Measurements from ENCODE around the gene SIRT6.

DNA sequence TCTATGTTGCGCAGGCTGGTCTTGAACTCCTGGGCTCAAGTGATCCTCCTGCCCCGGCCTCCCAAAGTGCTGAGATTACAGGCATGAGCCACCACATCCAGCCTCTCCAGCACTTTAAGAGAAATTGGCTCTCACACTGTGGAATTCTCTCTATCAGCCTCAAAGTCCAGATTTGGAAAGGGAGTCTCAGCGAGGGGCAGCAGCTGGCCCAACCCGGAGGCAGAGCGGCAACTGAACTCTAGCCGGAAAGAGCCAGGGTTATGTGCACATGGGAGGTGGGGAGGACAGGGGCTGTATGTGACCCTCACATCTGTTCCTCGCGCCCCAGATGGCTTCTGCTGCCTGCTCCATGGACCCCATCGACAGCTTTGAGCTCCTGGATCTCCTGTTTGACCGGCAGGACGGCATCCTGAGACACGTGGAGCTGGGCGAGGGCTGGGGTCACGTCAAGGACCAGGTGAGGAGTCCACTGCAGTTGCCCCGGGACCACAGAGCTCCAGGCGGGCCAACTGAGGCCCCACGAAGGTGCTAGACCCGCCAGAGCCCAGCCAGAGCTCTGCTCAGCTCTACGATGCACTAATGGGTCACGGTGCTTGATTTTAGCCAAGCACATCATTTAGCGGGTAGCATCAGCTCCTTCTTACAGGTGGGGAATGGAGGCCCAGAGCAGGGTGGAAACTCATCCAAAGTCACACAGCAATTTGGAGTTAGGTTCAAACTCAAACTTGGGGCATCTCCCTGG, 27.6 kb downstream of the SIRT6 start:
- TF ChIP-seq SMC3 (conservative IDR thresholded peaks at IDR 0.05; ENCODE audit: insufficient read depth, low read depth, low read length) (no peak), POLR2AphosphoS5 (IDR thresholded peaks at IDR 0.05; ENCODE audit: control insufficient read depth, insufficient read depth, low read depth, low read length) (no peak), HNRNPH1 (optimal IDR thresholded peaks at IDR 0.05; ENCODE audit: low read depth, low read length) (no peak), RBM39 (optimal IDR thresholded peaks at IDR 0.05; ENCODE audit: low read depth, low read length) (no peak), ELF1 (tag; IDR thresholded peaks at IDR 0.05) (no peak), TCFL5 (CRISPR knock-in tag; conservative IDR thresholded peaks at IDR 0.05) (no peak), ZNF282 (CRISPR knock-in tag; IDR thresholded peaks at IDR 0.05) (no peak)
- TF ChIP-seq, protein P1, sequence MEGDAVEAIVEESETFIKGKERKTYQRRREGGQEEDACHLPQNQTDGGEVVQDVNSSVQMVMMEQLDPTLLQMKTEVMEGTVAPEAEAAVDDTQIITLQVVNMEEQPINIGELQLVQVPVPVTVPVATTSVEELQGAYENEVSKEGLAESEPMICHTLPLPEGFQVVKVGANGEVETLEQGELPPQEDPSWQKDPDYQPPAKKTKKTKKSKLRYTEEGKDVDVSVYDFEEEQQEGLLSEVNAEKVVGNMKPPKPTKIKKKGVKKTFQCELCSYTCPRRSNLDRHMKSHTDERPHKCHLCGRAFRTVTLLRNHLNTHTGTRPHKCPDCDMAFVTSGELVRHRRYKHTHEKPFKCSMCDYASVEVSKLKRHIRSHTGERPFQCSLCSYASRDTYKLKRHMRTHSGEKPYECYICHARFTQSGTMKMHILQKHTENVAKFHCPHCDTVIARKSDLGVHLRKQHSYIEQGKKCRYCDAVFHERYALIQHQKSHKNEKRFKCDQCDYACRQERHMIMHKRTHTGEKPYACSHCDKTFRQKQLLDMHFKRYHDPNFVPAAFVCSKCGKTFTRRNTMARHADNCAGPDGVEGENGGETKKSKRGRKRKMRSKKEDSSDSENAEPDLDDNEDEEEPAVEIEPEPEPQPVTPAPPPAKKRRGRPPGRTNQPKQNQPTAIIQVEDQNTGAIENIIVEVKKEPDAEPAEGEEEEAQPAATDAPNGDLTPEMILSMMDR (IDR thresholded peaks at IDR 0.05 in 2 of 3, conservative IDR thresholded peaks at IDR 0.05 in 1 of 3; ENCODE audit: insufficient read depth in 2 of 3, low read depth in 1 of 3, low read length in 3 of 3), result no peak

Data from K562 (cell line).